ENCODE results near the gene TIMM44. TPM values are rescaled to one million over a fixed set of nuclear protein-coding genes. Genes with fewer than 3 reads are reported as not detected.
"Not testable (repeated sequence)": the region's sequence is repeated elsewhere in the genome, so short reads cannot be mapped to it uniquely, and the experiment has no call there.

Gene TIMM44
- total RNA-seq, 1 donor from 2014 or later = 39.0 TPM

DNA sequence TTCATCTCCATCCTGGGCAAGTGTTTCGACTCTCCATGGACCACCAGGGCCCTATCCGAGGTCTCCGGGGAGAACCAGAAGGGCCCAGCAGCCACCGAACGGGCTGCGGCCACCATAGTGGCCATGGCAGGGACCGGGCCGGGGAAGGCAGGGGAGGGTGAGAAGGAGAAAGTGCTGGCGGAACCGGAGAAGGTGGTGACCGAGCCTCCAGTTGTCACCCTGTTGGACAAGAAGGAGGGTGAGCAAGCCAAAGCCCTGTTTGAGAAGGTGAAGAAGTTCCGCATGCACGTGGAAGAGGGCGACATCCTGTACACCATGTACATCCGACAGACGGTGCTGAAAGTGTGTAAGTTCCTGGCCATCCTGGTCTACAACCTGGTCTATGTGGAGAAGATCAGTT lies 44.5 kb downstream of the TIMM44 start:
- no peak overlapping the region for H3K4me3 ChIP-seq (ENCODE audit: low read depth, low read length)
- DNase-seq (ENCODE audit: low read depth) = no peak
- TF ChIP-seq CTCF (conservative IDR thresholded peaks at IDR 0.05; ENCODE audit: low read depth, low read length) = no peak

- no peak for TF ChIP-seq CTCF (conservative IDR thresholded peaks at IDR 0.05; ENCODE audit: low read depth, low read length)
- no peak overlapping the region for H3K4me3 ChIP-seq (ENCODE audit: low read depth, low read length)
- DNase-seq (ENCODE audit: low read depth) = no peak
Measured at GRCh38 chr19:7897292-7897691, 46.2 kb downstream of the TIMM44 start.

DNA sequence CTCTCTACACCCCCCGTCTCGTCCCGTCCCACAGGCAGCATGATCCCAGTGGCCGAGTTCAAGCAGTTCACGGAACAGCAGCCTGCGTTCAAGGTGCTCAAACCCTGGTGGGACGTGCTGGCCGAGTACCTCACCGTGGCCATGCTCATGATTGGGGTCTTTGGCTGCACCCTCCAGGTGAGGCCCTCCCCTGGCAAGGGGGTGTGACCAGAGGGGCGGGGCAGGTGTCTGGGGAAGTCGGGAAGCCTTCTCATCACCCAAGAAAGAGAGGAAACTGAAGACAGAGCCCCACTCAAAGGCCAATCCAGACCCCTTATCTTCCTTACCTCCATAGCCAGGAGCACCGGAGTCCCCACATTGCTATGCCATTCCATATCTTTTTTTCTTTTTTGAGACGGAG lies 47.9 kb downstream of the TIMM44 start:
- DNase-seq (ENCODE audit: low read depth) = no peak
- no peak overlapping the region for H3K4me3 ChIP-seq (ENCODE audit: low read depth, low read length)
- TF ChIP-seq CTCF (conservative IDR thresholded peaks at IDR 0.05; ENCODE audit: low read depth, low read length) = no peak

DNA sequence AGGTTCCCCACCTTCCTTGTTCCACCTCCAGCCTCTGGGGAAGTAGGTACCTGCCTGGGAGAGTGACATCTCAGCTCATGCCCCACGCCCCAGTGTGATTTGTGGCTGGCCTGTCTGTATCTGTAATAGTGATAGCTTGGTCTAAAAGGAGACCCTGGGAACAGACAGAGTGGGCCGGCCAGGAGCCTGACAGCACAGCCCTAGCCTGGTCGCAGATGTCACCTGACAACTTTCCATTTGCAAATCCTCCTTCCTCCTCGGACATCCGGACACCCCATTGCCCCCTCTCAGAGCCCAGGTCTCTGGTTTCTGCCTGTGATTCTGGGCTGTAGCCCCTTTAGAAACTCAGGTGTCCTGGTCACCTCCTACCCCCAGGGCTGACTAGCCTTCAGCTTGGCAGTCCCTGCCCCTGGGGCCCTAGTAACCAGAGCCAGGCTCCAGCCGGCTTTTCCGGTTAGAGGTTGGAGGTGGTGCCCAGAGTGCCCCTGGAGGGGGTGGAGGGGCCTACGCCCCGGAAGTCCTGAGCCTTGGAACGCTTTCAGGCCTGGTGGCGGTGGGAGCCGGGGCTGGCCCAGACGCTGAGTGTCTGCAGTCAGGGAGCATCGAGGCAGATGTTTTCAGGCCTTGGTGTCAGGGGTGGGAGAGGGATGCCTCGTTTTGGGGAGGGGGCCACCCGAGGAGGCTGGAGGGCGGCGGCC lies 48.7 kb downstream of the TIMM44 start:
- H3K4me3 ChIP-seq (ENCODE audit: low read depth, low read length) = no peak overlapping the region
- TF ChIP-seq CTCF (conservative IDR thresholded peaks at IDR 0.05; ENCODE audit: low read depth, low read length) = no peak
- DNase-seq (ENCODE audit: low read depth) = no peak

GRCh38 chr19:7893362-7894101 lies 49.9 kb downstream of the TIMM44 start:
- DNase-seq (ENCODE audit: low read depth); H3K4me3 ChIP-seq (ENCODE audit: low read depth, low read length): not testable (repeated sequence)

DNA sequence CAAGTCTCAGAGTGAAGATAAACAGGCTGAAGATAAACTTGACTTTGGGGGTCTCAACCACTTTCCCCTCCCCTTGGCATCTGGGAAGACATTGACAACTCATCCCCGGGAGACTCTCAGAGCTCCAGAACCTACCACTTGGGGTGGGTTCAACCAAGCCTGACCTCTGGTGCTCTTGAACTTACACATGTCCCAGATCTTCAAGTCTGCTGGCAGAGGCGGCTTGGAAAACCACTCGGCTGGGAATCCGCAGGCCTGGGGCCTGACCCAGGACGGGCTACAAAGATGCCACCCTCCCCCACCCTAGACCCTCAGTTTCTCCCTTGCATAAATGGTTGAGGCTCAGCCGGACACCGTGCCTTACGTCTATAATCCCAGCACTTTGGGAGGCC lies 54.6 kb downstream of the TIMM44 start:
- no peak for DNase-seq (ENCODE audit: low read depth)
- TF ChIP-seq CTCF (conservative IDR thresholded peaks at IDR 0.05; ENCODE audit: low read depth, low read length) = no peak
- peak overlapping the region; percentile 84 for H3K4me3 ChIP-seq (ENCODE audit: low read depth, low read length)

GRCh38 chr19:7888145-7888825 lies 55.2 kb downstream of the TIMM44 start, which contains the start of gene LRRC8E:
TSS of gene LRRC8E (plus strand) at chr19:7888510. CDS start at chr19:7895604, 7,094 bp downstream.
- no peak for DNase-seq (ENCODE audit: low read depth)
- no peak for TF ChIP-seq CTCF (conservative IDR thresholded peaks at IDR 0.05; ENCODE audit: low read depth, low read length)
- H3K4me3 ChIP-seq (ENCODE audit: low read depth, low read length) = peak within 1 kb of the TSS; percentile 84
